Activated CD8-positive, alpha-beta memory T cell treated with anti-CD3 and anti-CD28 coated beads, Interleukin-2, amount 50 U/mL, for 4 hours (primary cell): ENCODE data around the gene TUBG2.

Source experiments
- DNase-seq: peaks from one replicate; pipeline ENCODE4 v3.0.0-alpha.2; 2020

TUBG2 gene

GRCh38 chr17:42700586-42701289 lies 41.7 kb downstream of the TUBG2 start:
- no peak for DNase-seq

- DNase-seq, result no peak
Observed at GRCh38 chr17:42702446-42702845, 43.4 kb downstream of the TUBG2 start.

GRCh38 chr17:42704490-42704836 lies 45.4 kb downstream of the TUBG2 start:
- no peak for DNase-seq

GRCh38 chr17:42704837-42705494 lies 45.9 kb downstream of the TUBG2 start:
- no peak for DNase-seq

- DNase-seq, result no peak
Observed at GRCh38 chr17:42706732-42707131, 47.6 kb downstream of the TUBG2 start.

GRCh38 chr17:42708588-42708987 lies 49.5 kb downstream of the TUBG2 start:
- DNase-seq, result no peak

GRCh38 chr17:42709561-42709960 lies 50.5 kb downstream of the TUBG2 start:
- no peak for DNase-seq
